Globus pallidus (tissue), 1 donor: ENCODE data around the gene BEST3.
"Not testable (repeated sequence)": the region's sequence is repeated elsewhere in the genome, so short reads cannot be mapped to it uniquely, and the experiment has no call there.

Source experiments
- DNase-seq: peaks from one replicate; pipeline ENCODE4 v3.0.0-alpha.2; 2015; ENCODE audit warnings: low spot score

BEST3 gene

DNA sequence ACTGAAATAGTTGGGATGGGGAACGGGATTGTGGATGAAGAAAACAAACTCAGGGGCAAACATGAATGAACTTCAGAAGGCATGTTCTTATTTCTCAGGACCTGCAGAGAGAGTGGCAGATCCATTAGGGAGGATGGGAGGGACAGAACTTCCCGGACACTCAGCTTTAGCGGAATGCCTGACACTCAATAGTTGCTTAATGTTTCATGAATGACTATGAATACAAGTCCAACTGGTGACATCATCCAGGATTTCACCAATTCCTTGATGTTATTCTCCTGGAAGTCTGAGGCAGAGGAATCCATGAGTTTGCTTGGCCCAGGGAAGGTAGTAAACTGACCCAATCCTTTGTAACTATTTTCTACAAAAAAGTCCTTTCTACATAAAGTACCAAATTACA is 50.6 kb downstream of the BEST3 start:
- no peak for DNase-seq

- DNase-seq = no peak
Measured at GRCh38 chr12:69647178-69647577, 51.9 kb downstream of the BEST3 start.

DNA sequence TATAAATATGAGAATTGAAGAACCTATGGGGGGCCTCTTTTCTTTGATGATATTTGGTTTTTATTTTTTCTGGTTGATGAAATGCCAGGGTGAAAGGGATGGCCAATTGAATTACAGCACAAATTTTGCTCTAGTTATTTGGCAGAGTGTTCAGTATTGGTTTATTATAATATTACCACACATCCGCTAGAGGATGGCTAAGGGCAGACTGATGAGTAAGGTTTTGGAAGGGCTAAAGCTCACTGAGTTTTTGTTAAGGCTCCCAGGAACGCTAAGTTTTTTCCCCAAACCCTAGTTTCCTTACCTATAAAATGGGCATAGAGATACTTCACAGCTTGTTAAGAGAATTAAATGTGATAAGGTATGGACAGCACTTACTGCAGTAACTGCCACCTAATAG is 54.1 kb downstream of the BEST3 start:
- DNase-seq = no peak

DNA sequence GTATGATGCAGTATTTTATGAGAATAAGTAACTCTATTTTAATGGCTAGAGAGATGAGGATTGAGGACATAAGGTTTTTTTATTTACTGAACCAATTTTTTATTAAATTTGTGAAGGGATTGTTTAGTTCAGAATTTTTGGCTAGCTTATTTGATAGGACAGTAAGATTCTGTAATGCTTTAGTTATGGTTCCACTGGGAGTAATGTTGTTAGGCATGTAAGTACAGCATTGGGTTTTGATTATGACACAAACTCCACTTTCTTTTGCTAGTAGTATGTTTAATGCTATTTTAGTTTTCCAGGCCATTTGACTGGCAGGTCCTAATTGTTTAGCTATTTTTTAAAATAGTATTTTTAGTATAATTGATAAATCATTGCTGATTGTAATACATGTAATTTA is 54.6 kb downstream of the BEST3 start:
- no peak for DNase-seq

GRCh38 chr12:69642531-69642930 is 56.6 kb downstream of the BEST3 start:
- no peak for DNase-seq

GRCh38 chr12:69641546-69641945 is 57.6 kb downstream of the BEST3 start:
- DNase-seq = no peak

GRCh38 chr12:69639400-69640016 is 59.6 kb downstream of the BEST3 start:
- peak; percentile 66 for DNase-seq

DNA sequence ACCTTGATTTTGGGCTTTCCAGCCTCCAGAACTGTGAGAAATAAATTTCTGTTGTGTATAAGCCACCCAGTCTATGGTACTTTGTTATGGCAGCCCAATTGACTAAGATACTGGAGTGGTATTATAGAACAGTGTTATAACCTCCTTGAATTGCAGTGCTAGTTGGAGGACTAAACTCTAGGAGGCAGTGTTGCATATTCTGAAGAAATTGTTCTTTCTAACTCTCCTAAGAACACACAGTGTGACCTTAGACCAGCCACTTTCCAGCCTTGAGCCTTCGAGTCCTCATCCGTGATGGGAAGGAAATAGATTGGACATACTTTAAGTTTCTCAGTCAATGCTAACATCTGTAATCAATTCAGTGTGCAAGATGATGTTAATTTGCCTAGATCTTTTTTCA is 66.0 kb downstream of the BEST3 start:
- no peak for DNase-seq

DNA sequence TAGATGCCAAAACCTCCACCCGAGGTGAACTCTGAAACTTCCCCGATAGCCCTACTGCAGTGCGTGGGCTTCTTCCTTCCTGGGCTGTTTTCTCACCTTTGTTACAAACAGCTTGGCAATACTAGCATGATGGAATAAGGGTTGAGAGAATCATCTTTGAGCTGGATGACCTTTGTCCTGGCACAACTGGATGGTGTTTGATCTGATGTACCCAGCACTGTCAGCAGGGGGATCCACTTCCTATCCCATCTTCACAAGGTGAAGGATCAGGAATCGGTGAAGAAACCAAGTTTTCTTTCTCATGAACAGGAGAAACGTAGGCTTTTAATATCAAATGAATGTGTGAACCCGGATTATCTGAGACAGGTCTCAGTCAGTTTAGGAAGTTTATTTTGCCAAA is 68.9 kb downstream of the BEST3 start:
- DNase-seq = no peak

- DNase-seq = no peak
Measured at GRCh38 chr12:69627501-69627900, 71.6 kb downstream of the BEST3 start.

- DNase-seq = no peak
Measured at GRCh38 chr12:69623970-69624369, 75.1 kb downstream of the BEST3 start.

- DNase-seq = no peak
Measured at GRCh38 chr12:69621551-69621950, 77.6 kb downstream of the BEST3 start.

DNA sequence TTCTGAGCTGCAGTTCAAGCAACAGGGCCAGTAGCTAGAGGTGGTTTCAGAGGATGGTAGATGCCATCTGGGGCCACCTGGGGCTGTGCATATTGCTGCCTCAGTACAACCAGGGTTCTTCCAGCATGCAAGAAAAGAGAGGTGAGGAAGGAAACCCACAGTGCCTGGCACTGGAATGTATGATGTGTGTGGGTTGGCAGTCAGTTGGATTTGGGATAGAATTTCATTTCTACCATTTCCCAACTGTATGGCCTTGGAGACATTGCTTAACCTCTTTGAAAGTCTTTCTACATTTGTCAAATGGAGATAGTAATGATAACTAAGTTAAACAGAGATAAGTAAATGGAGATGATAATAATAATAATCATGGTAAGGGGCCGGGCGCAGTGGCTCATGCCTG is 78.2 kb downstream of the BEST3 start:
- no peak for DNase-seq

GRCh38 chr12:69620077-69620476 is 79.0 kb downstream of the BEST3 start:
- DNase-seq = no peak

- DNase-seq = no peak
Measured at GRCh38 chr12:69619050-69619449, 80.1 kb downstream of the BEST3 start.

DNA sequence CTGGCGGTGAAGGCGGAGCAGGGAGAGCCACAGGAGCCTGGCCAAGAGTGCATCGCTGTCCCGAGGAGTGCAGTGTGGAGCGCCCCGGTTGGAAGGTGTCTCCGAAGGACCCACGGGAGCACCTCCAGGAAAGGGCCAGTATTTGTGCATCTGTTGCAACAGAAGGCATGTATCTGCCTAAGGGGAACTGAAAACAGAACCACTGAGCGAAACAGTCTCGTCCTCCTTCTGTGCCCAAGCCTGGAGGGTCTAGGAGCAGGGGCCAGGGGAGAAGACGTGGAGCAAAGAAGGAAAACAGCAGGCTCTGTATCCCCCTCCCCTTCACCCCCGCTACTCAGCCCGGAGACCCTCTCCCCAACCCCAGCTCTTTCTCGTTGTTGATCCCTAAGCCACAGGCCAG is 83.1 kb downstream of the BEST3 start:
- DNase-seq = no peak

- no peak for DNase-seq
Measured at GRCh38 chr12:69613351-69613750, 85.8 kb downstream of the BEST3 start.

DNA sequence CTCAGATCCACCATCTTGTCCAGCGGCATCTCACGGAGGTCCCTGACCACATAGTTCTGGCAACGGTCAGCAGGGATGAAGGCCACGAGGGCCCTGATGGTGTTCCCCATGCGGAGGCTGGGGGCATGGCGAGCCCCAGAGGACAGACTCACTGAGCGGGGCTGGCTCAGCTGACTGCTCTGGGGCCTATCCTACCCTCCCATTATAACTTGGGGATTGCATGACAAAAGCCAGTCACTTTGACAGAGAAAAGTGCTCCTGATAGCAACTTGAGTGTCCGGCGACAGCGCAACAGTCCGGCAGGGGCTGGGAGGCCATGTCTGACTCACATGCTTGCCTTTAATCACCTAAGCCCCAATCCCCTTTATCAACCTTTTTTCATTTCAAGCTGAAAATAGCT is 88.4 kb downstream of the BEST3 start, which contains the start of gene LRRC10:
Gene LRRC10, minus strand, starts transcription at position 179 of the 400 bp plus-strand sequence. Its CDS starts 69 bp downstream, at position 110.
- no peak for DNase-seq

- DNase-seq = no peak
Measured at GRCh38 chr12:69610126-69610525, 89.0 kb downstream of the BEST3 start.

DNA sequence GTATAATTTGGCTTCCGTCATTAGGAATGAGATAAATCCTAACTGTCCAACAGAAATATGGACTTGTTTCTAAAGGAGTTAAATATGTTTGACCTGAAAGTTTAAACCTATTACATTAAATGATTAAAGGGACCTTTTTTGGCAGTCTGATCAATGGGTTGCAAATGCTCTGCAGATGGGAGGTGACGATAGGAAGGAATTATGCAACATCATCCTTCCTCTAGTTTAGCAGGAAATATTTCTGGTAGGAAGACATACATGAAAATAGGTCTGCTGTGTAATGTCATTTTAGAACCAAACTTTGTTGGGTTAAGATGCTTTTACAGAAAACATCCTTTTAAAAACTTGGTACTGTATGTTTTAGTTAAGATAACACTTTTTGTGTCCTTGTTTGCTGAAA is 91.0 kb downstream of the BEST3 start:
- no peak for DNase-seq

- DNase-seq = not testable (repeated sequence)
Measured at GRCh38 chr12:69604275-69604674, 94.8 kb downstream of the BEST3 start.
